ENCODE measurements around the gene TTC39C.

DNA sequence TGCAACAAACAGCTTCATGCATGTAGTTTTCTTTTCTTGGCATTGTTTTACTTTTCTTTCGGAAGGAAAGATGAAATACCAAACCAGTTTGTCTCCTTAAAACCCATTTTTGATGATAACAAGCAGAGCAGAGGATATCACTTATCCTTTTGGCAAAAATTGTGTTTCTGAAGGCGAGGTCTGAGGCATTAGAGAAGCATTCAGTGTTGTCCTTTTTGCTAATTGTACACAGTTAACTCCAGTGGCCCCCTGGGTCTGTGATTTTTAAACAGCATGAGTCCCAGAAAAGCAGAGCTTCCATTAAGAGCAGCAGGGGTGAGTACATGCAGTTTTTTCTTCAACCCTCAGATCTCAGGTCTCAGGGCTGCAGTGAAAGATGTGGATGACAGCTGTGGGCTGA lies 41.3 kb downstream of the TTC39C start:
- TF ChIP-seq, protein P1, sequence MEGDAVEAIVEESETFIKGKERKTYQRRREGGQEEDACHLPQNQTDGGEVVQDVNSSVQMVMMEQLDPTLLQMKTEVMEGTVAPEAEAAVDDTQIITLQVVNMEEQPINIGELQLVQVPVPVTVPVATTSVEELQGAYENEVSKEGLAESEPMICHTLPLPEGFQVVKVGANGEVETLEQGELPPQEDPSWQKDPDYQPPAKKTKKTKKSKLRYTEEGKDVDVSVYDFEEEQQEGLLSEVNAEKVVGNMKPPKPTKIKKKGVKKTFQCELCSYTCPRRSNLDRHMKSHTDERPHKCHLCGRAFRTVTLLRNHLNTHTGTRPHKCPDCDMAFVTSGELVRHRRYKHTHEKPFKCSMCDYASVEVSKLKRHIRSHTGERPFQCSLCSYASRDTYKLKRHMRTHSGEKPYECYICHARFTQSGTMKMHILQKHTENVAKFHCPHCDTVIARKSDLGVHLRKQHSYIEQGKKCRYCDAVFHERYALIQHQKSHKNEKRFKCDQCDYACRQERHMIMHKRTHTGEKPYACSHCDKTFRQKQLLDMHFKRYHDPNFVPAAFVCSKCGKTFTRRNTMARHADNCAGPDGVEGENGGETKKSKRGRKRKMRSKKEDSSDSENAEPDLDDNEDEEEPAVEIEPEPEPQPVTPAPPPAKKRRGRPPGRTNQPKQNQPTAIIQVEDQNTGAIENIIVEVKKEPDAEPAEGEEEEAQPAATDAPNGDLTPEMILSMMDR (IDR thresholded peaks at IDR 0.05; ENCODE audit: insufficient read depth, low read length) = no peak
- no peak for TF ChIP-seq POLR2AphosphoS5 (IDR thresholded peaks at IDR 0.05; ENCODE audit: low read depth)
- TF ChIP-seq, protein P2, sequence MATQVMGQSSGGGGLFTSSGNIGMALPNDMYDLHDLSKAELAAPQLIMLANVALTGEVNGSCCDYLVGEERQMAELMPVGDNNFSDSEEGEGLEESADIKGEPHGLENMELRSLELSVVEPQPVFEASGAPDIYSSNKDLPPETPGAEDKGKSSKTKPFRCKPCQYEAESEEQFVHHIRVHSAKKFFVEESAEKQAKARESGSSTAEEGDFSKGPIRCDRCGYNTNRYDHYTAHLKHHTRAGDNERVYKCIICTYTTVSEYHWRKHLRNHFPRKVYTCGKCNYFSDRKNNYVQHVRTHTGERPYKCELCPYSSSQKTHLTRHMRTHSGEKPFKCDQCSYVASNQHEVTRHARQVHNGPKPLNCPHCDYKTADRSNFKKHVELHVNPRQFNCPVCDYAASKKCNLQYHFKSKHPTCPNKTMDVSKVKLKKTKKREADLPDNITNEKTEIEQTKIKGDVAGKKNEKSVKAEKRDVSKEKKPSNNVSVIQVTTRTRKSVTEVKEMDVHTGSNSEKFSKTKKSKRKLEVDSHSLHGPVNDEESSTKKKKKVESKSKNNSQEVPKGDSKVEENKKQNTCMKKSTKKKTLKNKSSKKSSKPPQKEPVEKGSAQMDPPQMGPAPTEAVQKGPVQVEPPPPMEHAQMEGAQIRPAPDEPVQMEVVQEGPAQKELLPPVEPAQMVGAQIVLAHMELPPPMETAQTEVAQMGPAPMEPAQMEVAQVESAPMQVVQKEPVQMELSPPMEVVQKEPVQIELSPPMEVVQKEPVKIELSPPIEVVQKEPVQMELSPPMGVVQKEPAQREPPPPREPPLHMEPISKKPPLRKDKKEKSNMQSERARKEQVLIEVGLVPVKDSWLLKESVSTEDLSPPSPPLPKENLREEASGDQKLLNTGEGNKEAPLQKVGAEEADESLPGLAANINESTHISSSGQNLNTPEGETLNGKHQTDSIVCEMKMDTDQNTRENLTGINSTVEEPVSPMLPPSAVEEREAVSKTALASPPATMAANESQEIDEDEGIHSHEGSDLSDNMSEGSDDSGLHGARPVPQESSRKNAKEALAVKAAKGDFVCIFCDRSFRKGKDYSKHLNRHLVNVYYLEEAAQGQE (IDR thresholded peaks at IDR 0.05; ENCODE audit: insufficient replicate concordance, low read depth) = no peak
